HG03520 (cell line): Measurements from ENCODE around the gene RASGRP3.

Source experiments
- ATAC-seq: cut with Tn5 transposase; IDR thresholded peaks from one replicate; pipeline ENCODE4 v1.9.1; 2021; ENCODE audit warnings: mild to moderate bottlenecking, moderate library complexity; ENCODE audit not compliant: unreplicated experiment

Gene RASGRP3

GRCh38 chr2:33492399-33493134, 16.1 kb downstream of the RASGRP3 start:
- ATAC-seq = no peak

- ATAC-seq = peak; percentile 48
These were observed 17.8 kb downstream of the RASGRP3 start for GRCh38 chr2:33494155-33494779.

- ATAC-seq = no peak
These were observed 18.6 kb downstream of the RASGRP3 start for GRCh38 chr2:33494877-33495641.

- ATAC-seq = no peak
These were observed 19.2 kb downstream of the RASGRP3 start for GRCh38 chr2:33495683-33496082.

GRCh38 chr2:33496150-33496549, 19.7 kb downstream of the RASGRP3 start:
- no peak for ATAC-seq

GRCh38 chr2:33496726-33497125, 20.3 kb downstream of the RASGRP3 start:
- no peak for ATAC-seq

GRCh38 chr2:33497221-33497650, 20.8 kb downstream of the RASGRP3 start:
- peak; percentile 37 for ATAC-seq

- ATAC-seq = peak; percentile 21
These were observed 22.0 kb downstream of the RASGRP3 start for GRCh38 chr2:33498291-33498956.

GRCh38 chr2:33500177-33500576, 23.7 kb downstream of the RASGRP3 start:
- no peak for ATAC-seq

GRCh38 chr2:33502025-33502424, 25.6 kb downstream of the RASGRP3 start:
- ATAC-seq = no peak

- ATAC-seq = no peak
These were observed 26.6 kb downstream of the RASGRP3 start for GRCh38 chr2:33503002-33503401.

- ATAC-seq = no peak
These were observed 29.5 kb downstream of the RASGRP3 start for GRCh38 chr2:33505966-33506365.

- ATAC-seq = no peak
These were observed 33.6 kb downstream of the RASGRP3 start for GRCh38 chr2:33509908-33510585.

GRCh38 chr2:33510586-33510968, 34.1 kb downstream of the RASGRP3 start:
- ATAC-seq = no peak

GRCh38 chr2:33511141-33511540, 34.7 kb downstream of the RASGRP3 start:
- ATAC-seq = no peak

GRCh38 chr2:33512112-33512511, 35.7 kb downstream of the RASGRP3 start:
- no peak for ATAC-seq

- no peak for ATAC-seq
These were observed 37.0 kb downstream of the RASGRP3 start for GRCh38 chr2:33513480-33513879.

GRCh38 chr2:33516456-33516995, 40.1 kb downstream of the RASGRP3 start:
- no peak for ATAC-seq

- no peak for ATAC-seq
These were observed 41.8 kb downstream of the RASGRP3 start for GRCh38 chr2:33518200-33518599.

GRCh38 chr2:33518929-33519328, 42.5 kb downstream of the RASGRP3 start:
- no peak for ATAC-seq
